Kidney (tissue), 14 donors: ENCODE data around the gene TMTC1. TPM values are rescaled to one million over a fixed set of nuclear protein-coding genes. Genes with fewer than 3 reads are reported as not detected.
"Not testable (repeated sequence)": the region's sequence is repeated elsewhere in the genome, so short reads cannot be mapped to it uniquely, and the experiment has no call there.

Source experiments
- DNase-seq, 5 donors: peaks; one replicate each; pipeline ENCODE4 v3.0.0-alpha.2; 2013 to 2020
- FAIRE-seq: peaks from 2 replicates; lab custom pipeline; 2012; peaks lifted over from hg19 to GRCh38; lab: Jason Lieb, UNC
- H3K27ac ChIP-seq, 2 donors: one replicate each; pipeline ENCODE4 v1.7.0; 2013; ENCODE audit warnings: low read depth in 2 of 2, low read length in 2 of 2, inconsistent platforms in 1 of 2
- H3K27me3 ChIP-seq: one replicate; pipeline ENCODE4 v1.7.1; 2013; ENCODE audit warnings: low read length, inconsistent platforms; ENCODE audit not compliant: control insufficient read depth, insufficient read depth
- H3K36me3 ChIP-seq, 3 donors: one replicate each; pipeline versions ENCODE4 v1.7.0 to v1.7.1; 2013; ENCODE audit warnings: low read length in 3 of 3, control low read depth in 1 of 3, inconsistent platforms in 1 of 3; ENCODE audit not compliant: insufficient read depth in 3 of 3, control insufficient read depth in 2 of 3
- H3K4me1 ChIP-seq, 3 donors: one replicate each; pipeline versions ENCODE4 v1.7.0 to v1.7.1; 2013; ENCODE audit warnings: low read length in 3 of 3, inconsistent platforms in 1 of 3, low read depth in 1 of 3; ENCODE audit not compliant: control insufficient read depth in 2 of 3, insufficient read depth in 2 of 3
- H3K4me3 ChIP-seq, 3 donors: one replicate each; pipeline versions ENCODE4 v1.7.0 to v1.8.1; 2013; ENCODE audit warnings: low read length in 3 of 3, control low read depth in 1 of 3, inconsistent platforms in 1 of 3
- H3K9ac ChIP-seq, 3 donors: one replicate each; pipeline versions ENCODE4 v1.7.0 to v1.7.1; 2013; ENCODE audit warnings: low read length in 3 of 3, control low read depth in 1 of 3, inconsistent platforms in 1 of 3
- H3K9me3 ChIP-seq, 3 donors: one replicate each; pipeline versions ENCODE4 v1.7.0 to v1.7.1; 2013; ENCODE audit warnings: low read length in 3 of 3, control low read depth in 1 of 3, inconsistent platforms in 1 of 3; ENCODE audit not compliant: control insufficient read depth in 2 of 3, insufficient read depth in 1 of 3
- CTCF ChIP-seq: IDR thresholded peaks from 3 replicates; pipeline ENCODE4 v1.5.1; 2012; ENCODE audit warnings: mild to moderate bottlenecking, moderate library complexity, borderline replicate concordance; ENCODE audit not compliant: insufficient read depth; ENCODE audit errors: extremely low read depth
- intact Hi-C: fragments of 100-400 bp; cut with DNase I; formaldehyde crosslinking; loops from one replicate; pipeline ENCODE4 v1.11.1; 2022
- polyA plus RNA-seq: library from polyadenylated mRNA; stranded (reverse); fragments of 350-450 nt; fragmentation: Illumina TruSeq; extraction: RNeasy Lipid Tissue Mini Kit (QIAGEN cat#74804); gene quantifications from one replicate; pipeline ENCODE4 v1.2.3, GENCODE V29; 2014; ENCODE audit warnings: low read depth, low replicate concordance; ENCODE audit not compliant: insufficient read depth
- total RNA-seq: library from RNA; stranded (reverse); fragmentation: NEBNext Ultra II Directional; extraction: Animal tissue kit (Norgen Biotek cat#: 25700); gene quantifications from one replicate; pipeline ENCODE4 v1.2.1, GENCODE V29; 2021
- donor health status: control.
- donor health status: control.
- donor health status: control.
- donor health status: control.
- donor health status: control.
- donor health status: DM: yes; HTN: yes; CAD: no.
- donor health status: Normal renal cell carcinoma (clear cell type).

TMTC1 gene
- total and polyA plus RNA-seq, 2 donors from 2014 or later, result 10.9 to 58.8 TPM

- no peaks in the 10 kb centered on the region for H3K27me3 ChIP-seq
- no peak overlapping the region for H3K9ac ChIP-seq
- DNase-seq (no peak), FAIRE-seq (no peak)
- no peak overlapping the region for H3K27ac ChIP-seq
- no peak for TF ChIP-seq CTCF
- no peaks in the 10 kb centered on the region for H3K36me3 ChIP-seq
- H3K4me1 ChIP-seq, result no peaks in the 10 kb centered on the region
- H3K9me3 ChIP-seq, result no peaks in the 10 kb centered on the region
- no peak overlapping the region for H3K4me3 ChIP-seq
- intact Hi-C loops, result no loop called here
Observed at GRCh38 chr12:29818916-29819623, 35.3 kb upstream of the TMTC1 start.

- Histone ChIP-seq H3K4me1 (no peaks in the 10 kb centered on the region), H3K27ac (no peak overlapping the region), H3K9ac (no peak overlapping the region), H3K9me3 (no peaks in the 10 kb centered on the region), H3K4me3 (no peak overlapping the region), H3K27me3 (no peaks in the 10 kb centered on the region), H3K36me3 (no peaks in the 10 kb centered on the region)
- no peak for TF ChIP-seq CTCF
- FAIRE-seq, result no peak
- peak in 2 of 5 donors; percentile 32 to 39 for DNase-seq
- intact Hi-C loops, result no loop called here
Observed at GRCh38 chr12:29816874-29817725, 33.4 kb upstream of the TMTC1 start.

- H3K36me3 ChIP-seq, H3K27ac ChIP-seq, H3K4me3 ChIP-seq, DNase-seq, H3K9ac ChIP-seq, H3K4me1 ChIP-seq, H3K27me3 ChIP-seq, H3K9me3 ChIP-seq, intact Hi-C loops, FAIRE-seq: not testable (repeated sequence)
Observed at GRCh38 chr12:29809616-29810361, 26.0 kb upstream of the TMTC1 start.

- Histone ChIP-seq H3K4me1 (no peaks in the 10 kb centered on the region), H3K4me3 (no peak overlapping the region), H3K36me3 (no peaks in the 10 kb centered on the region), H3K27ac (no peak overlapping the region), H3K9me3 (no peaks in the 10 kb centered on the region), H3K27me3 (no peaks in the 10 kb centered on the region), H3K9ac (no peak overlapping the region)
- FAIRE-seq (no peak), DNase-seq (no peak)
- TF ChIP-seq CTCF, result no peak
- intact Hi-C loops, result no loop called here
Observed at GRCh38 chr12:29807129-29807528, 23.4 kb upstream of the TMTC1 start.
